ENCODE data around the gene RPL28.
A peak's percentile ranks its signal among the peaks of the same experiment; 100 is the strongest.

DNA sequence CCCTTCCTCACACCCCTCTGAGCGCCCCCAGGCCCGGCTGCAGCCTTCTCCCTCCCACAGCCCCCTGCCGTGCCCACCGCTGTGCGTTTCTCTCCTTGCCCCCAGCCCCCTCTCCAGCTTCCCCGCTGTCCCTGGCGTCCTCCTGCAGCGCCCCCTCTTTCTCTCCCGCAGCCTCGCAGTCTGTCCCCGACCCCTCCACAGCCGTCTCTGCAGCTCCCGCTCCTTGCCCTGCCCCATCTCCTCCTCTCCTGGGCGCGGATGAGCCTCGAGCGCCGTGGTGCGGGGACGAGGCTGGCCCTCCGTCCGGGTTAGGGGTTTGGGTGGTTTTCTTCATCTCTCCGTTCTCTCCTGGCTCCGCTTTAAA is 45.0 kb upstream of the RPL28 start:
- TF ChIP-seq ZNF175 (tag by site-specific recombination; IDR thresholded peaks at IDR 0.05) (no peak), ZNF561 (tag by site-specific recombination; IDR thresholded peaks at IDR 0.05; ENCODE audit: borderline replicate concordance) (no peak), KLF1 (tag by site-specific recombination; IDR thresholded peaks at IDR 0.05) (no peak), ZNF404 (tag by site-specific recombination; IDR thresholded peaks at IDR 0.05) (no peak), SP2 (tag by site-specific recombination; IDR thresholded peaks at IDR 0.05) (no peak)
- TF ChIP-seq, protein P1, sequence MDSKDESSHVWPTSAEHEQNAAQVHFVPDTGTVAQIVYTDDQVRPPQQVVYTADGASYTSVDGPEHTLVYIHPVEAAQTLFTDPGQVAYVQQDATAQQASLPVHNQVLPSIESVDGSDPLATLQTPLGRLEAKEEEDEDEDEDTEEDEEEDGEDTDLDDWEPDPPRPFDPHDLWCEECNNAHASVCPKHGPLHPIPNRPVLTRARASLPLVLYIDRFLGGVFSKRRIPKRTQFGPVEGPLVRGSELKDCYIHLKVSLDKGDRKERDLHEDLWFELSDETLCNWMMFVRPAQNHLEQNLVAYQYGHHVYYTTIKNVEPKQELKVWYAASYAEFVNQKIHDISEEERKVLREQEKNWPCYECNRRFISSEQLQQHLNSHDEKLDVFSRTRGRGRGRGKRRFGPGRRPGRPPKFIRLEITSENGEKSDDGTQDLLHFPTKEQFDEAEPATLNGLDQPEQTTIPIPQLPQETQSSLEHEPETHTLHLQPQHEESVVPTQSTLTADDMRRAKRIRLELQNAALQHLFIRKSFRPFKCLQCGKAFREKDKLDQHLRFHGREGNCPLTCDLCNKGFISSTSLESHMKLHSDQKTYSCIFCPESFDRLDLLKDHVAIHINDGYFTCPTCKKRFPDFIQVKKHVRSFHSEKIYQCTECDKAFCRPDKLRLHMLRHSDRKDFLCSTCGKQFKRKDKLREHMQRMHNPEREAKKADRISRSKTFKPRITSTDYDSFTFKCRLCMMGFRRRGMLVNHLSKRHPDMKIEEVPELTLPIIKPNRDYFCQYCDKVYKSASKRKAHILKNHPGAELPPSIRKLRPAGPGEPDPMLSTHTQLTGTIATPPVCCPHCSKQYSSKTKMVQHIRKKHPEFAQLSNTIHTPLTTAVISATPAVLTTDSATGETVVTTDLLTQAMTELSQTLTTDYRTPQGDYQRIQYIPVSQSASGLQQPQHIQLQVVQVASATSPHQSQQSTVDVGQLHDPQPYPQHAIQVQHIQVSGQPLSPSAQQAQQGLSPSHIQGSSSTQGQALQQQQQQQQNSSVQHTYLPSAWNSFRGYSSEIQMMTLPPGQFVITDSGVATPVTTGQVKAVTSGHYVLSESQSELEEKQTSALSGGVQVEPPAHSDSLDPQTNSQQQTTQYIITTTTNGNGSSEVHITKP (tag by site-specific recombination; IDR thresholded peaks at IDR 0.05) = no peak
- TF ChIP-seq, protein P2, sequence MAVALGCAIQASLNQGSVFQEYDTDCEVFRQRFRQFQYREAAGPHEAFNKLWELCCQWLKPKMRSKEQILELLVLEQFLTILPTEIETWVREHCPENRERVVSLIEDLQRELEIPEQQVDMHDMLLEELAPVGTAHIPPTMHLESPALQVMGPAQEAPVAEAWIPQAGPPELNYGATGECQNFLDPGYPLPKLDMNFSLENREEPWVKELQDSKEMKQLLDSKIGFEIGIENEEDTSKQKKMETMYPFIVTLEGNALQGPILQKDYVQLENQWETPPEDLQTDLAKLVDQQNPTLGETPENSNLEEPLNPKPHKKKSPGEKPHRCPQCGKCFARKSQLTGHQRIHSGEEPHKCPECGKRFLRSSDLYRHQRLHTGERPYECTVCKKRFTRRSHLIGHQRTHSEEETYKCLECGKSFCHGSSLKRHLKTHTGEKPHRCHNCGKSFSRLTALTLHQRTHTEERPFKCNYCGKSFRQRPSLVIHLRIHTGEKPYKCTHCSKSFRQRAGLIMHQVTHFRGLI (tag by site-specific recombination; IDR thresholded peaks at IDR 0.05) = no peak
- TF ChIP-seq, protein P3, sequence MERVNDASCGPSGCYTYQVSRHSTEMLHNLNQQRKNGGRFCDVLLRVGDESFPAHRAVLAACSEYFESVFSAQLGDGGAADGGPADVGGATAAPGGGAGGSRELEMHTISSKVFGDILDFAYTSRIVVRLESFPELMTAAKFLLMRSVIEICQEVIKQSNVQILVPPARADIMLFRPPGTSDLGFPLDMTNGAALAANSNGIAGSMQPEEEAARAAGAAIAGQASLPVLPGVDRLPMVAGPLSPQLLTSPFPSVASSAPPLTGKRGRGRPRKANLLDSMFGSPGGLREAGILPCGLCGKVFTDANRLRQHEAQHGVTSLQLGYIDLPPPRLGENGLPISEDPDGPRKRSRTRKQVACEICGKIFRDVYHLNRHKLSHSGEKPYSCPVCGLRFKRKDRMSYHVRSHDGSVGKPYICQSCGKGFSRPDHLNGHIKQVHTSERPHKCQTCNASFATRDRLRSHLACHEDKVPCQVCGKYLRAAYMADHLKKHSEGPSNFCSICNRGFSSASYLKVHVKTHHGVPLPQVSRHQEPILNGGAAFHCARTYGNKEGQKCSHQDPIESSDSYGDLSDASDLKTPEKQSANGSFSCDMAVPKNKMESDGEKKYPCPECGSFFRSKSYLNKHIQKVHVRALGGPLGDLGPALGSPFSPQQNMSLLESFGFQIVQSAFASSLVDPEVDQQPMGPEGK (tag by site-specific recombination; IDR thresholded peaks at IDR 0.05) = peak; percentile 94
